Superior temporal gyrus (tissue), 1 donor: Measurements from ENCODE around the gene CRPPA.
"Not testable (repeated sequence)": the region's sequence is repeated elsewhere in the genome, so short reads cannot be mapped to it uniquely, and the experiment has no call there.

Experiments used
- DNase-seq: peaks from one replicate; pipeline ENCODE4 v3.0.0-alpha.2; 2016; ENCODE audit errors: extremely low spot score

Gene CRPPA

DNA sequence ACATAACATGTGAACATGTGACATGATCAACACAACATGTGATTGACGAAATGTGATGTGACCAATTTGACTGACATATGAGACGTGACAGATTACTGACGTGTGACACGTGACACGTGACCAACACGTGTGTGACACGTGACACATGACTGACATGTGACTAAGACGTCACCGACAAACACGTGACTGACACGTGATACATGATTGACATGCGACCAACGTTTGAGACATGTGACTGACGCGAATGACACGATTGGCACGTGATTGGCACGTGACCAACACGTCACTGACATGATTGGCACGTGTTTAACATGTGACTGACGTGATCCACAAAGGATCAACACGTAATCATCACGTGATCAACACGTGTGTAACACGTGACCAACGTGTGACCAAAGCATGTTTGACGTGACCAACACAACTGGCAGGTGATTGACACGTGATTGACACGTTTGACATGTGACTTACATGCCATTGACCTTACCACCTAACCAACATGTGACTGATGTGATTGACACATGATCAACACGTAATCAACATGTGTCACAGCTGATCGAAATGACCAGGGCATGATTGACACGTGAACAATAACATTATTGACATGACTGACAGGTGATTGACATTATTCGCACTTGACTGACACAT is 23.7 kb downstream of the CRPPA start:
- no peak for DNase-seq

DNA sequence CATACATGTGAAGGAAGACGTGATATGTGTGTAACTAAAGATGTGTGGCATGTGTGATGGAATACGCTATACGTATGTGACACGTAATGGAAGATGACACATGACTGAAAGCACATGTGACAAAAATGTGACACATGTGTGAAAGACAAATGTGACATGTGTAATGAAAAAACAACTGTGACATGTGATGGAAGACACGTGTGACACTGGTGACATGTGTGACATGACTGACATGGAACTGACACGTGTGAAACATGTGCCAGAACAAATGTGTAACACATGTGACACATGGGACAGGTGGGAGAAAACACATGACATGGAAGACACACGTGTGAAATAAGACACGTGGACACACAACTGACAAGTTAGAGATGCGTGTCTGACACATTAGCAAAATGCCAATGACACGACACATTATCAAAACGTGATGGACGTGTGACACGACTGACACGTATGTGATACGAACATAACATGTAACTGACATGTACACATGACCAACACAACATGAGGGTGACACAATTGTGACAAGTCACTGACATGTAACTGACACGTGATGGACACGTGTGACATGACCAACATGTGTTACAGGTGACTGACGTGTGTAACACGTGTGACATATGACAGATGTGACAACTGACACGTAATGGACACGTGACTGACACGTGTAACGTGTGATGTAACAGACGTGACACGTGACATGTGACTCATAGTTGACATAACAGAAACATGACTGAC is 24.4 kb downstream of the CRPPA start:
- DNase-seq: no peak

DNA sequence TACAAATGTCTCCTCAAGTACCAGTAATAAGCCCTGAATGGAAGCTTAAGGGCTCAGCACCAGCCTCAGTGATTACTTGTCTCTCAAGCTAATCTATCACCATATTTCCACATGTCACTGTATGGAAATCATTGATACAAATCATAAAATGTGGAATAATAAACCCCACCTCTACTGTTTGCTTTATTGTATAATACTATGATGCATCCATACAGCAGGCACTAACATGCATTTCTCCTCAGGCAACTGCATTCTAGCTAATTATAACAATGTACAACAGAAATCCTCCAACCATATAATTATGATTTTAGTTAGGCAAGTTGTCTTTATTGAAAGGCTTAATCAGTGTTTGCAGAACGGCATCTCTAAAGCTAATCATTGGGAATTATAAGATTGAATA is 26.2 kb downstream of the CRPPA start:
- no peak for DNase-seq

GRCh38 chr7:16393862-16394422 is 27.4 kb downstream of the CRPPA start:
- DNase-seq: no peak

- no peak for DNase-seq
Observed at GRCh38 chr7:16392990-16393523, 28.3 kb downstream of the CRPPA start.

DNA sequence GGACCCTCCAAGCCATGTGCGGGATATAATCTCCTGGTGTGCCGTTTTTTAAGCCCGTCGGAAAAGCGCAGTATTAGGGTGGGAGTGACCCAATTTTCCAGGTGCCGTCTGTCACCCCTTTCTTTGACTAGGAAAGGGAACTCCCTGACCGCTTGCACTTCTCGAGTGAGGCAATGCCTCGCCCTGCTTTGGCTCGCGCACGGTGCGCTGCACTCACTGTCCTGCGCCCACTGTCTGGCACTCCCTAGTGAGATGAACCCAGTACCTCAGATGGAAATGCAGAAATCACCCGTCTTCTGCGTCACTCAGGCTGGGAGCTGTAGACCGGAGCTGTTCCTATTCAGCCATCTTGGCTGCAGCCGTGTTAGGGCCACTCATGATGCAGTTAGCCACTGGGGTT is 37.6 kb downstream of the CRPPA start:
- not testable (repeated sequence) for DNase-seq

DNA sequence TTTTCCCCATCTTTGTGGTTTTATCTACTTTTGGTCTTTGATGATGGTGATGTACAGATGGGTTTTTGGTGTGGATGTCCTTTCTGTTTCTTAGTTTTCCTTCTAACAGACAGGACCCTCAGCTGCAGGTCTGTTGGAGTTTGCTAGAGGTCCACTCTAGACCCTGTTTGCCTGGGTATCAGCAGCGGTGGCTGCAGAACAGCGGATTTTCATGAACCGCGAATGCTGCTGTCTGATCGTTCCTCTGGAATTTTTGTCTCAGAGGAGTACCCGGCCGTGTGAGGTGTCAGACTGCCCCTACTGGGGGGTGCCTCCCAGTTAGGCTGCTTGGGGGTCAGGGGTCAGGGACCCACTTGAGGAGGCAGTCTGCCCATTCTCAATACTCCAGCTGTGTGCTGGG is 38.2 kb downstream of the CRPPA start:
- DNase-seq: not testable (repeated sequence)
